Fibroblast of skin of abdomen (primary cell): ENCODE results near the gene RHOT2.

Experiments used
- DNase-seq: peaks from one replicate; pipeline ENCODE4 v3.0.0-alpha.2; 2013

RHOT2 gene

DNA sequence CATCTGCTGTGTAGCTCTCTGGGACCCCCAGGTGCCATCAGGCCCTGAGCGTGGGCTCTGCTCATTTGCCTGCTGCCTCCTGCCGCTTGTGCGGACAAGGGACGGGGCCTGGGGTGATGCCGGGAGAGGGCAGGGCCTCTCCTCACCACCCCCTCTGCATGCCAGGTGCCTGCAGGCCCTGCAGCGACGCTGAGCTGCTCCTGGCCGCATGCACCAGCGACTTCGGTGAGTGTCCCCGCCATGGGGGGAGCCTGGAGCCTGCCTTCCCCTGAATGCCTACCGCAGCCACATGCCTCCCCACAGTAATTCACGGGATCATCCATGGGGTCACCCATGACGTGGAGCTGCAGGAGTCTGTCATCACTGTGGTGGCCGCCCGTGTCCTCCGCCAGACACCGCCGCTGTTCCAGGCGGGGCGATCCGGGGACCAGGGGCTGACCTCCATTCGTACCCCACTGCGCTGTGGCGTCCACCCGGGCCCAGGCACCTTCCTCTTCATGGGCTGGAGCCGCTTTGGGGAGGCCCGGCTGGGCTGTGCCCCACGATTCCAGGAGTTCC, 48.9 kb downstream of the RHOT2 start:
- no peak for DNase-seq

DNA sequence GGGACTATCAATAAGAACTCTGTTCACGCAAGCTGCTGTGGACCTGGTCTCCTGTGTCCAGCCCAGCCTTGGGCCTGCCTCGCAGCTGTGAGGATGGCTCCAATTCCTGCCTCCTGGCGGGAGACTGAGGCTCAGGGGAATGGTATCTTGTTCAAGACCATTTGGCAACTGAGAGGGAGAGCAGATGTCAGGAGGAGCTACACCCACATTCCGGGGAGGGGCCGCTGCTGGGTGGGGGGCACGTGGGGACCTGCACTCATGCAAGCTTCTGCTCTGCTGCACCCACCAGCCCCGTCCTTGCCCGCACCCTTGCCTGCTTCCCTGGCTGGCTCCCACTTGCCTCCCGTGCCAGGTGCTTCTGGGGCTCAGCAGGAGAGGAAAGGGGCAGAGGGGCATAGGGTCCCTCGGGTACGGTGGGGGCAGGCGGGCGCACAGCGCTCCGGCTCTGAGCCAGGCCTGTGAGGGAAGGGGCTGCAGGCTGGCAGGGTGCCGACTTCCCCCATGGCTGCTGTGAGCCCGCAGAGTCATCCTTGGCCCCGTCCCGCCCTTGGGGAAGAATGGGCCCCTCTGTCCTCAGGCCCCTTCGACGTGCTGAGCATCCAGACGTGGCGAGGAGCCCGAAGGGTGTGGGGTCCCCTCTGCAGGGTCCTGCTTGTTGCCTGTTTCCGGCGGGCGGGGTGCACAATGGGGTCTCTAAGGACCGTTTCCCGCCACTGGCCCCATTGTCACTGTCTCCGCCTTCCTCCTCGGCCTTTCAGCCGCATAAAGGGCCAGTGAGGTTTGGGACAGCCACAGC, 49.7 kb downstream of the RHOT2 start:
- DNase-seq = no peak

DNA sequence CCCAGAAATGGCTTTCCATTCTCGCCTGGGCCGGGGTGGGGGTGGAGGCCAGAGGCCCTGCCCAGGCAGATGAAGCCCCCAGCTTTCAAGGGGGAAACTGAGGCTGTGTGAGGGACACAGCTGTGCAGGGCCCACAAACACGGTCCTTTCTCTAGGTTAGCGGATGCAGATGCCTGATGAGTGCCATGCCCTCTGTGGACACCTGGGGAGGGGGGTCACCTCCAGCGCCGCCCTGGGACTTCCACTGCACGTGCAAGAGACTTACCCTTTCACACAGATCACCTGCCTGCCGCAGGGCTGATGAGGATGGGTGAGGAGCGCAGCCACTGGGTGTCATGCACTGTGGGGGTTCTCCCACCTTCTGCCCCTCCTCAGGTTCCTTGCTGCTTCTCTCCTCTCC, 50.5 kb downstream of the RHOT2 start:
- no peak for DNase-seq

DNA sequence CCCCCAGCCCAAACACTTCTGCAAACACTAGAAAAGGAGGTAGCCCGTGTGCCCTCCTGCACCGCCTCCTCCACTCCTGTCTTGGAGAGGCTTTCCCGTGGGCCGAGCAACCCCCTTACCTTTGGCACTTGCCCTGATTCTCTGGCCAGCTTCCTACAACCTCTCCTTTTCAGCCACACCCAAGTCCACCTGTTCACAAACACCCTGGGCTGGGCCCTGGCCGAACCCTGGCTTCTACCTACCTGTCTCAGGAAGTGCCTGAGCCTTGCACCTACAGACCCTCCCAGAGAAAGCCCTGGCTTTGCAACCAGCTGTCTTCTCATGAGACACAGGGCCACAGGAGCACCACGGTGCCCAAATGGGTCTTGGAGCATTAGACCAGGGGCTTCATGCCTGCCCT, 51.0 kb downstream of the RHOT2 start:
- no peak for DNase-seq

DNA sequence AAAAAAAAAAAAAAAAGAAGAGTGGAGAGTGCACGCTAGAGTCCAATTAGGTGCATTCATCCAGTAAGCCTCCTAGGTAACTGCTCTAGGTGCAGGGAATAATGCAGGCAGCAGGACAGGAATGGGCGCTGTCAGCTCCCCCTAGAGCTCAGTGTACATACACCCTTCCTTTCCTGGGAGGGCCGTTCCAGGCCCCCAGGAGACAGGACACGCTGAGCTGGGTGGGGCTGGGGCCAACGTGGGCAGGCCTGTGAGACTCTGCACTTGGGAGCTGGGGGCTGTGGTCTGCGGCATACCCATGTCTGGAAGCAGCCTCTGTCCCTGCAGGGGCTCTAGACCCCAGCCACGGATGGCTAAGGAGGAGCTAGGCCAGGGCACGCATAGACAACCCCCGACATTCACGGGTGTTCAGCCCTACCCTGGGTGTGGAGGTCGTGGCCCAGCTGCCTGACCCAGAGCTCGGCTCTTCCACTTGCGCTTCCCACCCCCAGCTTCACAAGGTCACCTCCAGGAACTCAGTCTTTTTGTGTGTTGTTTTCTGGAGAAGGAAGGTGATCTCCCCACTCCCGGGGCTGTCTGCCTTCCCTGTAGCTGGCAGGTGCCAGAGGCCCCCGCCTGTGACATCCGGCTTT, 52.0 kb downstream of the RHOT2 start:
- no peak for DNase-seq

DNA sequence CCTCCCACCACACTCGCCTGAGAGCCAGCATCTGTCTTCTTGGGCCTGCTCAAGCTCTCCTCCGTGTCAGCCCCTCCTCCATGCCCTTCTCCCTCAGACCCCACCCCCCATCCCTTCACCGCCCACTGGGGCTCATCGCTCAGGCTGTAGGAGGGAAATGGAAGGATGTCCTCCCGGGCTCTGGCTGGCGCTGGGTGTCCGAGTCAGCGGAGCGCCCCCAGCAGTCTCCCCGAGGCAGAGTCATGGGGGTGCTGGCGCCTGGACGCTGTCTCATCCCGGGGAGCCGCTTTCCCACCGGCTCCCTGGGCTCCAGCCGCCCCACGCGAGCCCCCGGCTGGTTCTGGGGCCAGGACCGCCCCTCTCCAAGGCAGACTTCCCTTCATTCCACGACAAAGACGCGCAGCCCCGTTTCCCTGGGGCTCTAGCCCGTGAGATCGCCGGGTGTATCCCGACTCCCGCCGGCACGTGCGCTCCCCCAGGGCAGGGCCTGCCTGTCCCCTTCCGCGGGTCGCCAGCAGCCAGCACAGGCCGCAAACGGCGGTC, 52.6 kb downstream of the RHOT2 start:
- peak; percentile 70 for DNase-seq

DNA sequence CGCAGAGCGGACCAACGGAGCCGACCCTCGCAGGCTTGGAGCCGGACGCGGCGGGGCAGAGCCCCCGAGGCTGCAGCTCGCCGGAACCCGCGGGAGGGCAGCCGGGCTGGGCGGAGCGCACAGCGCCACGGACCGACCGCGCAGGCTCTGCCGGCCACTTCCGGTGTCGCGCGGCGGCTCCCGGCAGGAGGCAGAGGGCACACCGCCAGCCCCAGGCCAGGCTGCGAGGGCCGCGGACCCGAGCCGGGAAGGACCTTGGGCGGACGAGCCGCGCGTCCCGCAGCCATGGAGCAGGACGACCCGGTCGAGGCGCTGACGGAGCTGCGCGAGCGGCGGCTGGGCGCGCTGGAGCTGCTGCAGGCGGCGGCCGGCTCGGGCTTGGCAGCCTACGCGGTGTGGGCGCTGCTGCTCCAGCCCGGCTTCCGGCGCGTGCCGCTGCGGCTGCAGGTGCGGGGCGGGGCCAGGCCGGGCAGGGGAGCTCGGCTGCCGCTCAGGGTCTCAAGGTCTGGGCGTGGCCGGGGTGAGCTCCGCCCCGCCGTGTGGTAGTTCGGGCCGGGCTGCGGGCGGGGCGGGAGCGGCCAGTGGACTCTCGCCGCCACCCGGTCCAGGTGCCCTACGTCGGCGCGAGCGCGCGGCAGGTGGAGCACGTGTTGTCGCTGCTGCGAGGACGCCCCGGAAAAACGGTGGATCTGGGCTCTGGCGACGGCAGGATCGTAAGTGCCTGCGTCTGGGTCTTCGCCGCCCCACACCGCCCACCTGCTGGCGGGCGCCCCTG, 53.2 kb downstream of the RHOT2 start, which contains the start of gene ANTKMT:
Gene ANTKMT (plus strand): TSS at position 157 of the 775 bp plus-strand sequence. CDS start 129 bp downstream, at position 286.
- peak; percentile 66 for DNase-seq

DNA sequence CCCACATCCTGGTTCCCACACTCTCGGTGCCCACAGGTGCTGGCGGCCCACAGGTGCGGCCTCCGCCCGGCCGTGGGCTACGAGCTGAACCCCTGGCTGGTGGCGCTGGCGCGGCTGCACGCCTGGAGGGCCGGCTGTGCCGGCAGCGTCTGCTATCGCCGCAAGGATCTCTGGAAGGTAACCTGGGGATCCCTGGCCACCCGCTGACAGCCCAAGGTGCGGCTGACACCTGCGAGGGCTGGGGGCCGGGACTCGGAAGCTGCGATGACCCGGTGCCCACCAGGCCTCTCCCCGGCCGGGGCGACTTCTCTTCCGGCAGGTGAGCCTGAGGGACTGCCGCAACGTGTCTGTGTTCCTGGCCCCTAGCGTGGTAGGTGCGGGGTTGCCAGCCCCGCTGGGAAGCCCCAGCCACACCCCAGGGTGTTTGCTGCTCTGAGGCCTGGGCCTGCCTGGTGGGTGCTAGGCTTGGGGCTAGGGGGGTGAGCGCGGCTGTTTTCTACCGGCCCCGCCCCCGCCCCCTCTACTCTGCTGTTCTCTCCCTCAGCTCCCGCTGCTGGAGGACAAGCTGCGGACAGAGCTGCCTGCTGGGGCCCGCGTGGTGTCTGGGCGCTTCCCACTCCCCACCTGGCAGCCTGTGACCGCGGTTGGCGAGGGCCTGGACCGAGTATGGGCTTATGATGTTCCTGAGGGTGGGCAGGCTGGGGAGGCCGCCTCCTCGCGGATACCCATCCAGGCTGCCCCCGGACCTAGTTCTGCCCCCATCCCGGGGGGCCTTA, 54.0 kb downstream of the RHOT2 start:
- DNase-seq = no peak

DNA sequence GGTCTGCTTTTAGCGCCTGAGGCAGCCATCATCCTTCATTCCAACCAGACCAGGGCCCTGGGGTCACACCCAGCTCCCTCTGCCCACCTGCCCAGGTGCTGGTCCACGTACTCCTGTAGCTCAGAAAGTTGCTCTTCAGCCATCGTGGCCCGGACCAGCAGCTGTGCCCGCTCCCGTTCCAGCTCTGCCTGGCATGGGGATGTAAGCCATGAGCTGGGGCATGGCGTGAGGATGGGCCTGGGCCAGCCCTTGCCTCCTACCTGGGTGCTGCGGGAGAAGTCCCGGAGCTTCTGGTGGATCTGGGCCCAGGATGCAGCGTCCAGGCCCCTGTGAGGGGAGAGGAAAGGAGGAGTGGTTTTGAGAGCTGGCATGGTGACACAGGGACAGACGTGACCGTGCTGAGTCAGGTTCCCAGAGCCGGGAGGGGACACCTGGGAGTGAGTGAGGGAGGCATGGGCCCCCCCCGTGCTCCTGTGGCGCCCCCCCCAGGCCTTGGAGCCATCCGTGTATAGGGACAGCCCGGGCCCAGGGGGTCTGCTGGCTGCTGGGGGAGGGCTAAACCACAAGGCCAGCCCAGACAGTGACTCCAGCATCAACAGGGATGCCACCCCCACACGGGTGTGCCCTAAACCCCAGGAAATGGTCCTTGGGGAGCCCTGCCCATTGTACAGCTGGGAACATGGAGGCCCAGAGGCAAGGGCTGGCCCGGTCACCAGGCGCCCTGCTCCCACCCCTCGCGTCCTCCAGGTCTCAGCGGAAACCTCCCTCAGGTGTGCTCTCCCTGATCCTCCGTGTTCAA, 55.1 kb downstream of the RHOT2 start:
- DNase-seq = no peak

DNA sequence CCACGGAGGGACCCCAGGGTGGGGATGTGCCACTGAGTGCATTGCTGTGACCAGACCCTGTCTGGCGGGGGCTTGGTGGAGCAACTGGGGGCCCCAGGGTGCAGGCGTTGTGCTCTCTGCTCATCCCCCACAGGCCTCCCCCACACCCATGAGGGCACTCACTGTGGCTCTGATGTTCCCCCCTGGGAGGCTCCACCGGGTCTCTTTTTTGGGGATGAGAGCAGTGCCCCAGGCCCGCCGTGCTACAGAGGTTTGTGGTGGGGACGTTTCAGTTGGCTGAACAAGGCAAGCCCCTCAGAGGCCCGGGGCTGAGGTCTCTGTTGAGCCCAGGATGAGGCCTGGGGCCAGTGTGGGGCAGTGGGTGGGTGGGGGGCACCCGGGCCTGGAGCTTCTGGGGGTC, 55.8 kb downstream of the RHOT2 start:
- DNase-seq = no peak
